ENCODE results near the gene EXOC2. TPM values are rescaled to one million over a fixed set of nuclear protein-coding genes. Genes with fewer than 3 reads are reported as not detected.

Gene EXOC2
- total RNA-seq, 3 donors from 2014 or later, result 19.7 to 37.3 (median 26.5) TPM

DNA sequence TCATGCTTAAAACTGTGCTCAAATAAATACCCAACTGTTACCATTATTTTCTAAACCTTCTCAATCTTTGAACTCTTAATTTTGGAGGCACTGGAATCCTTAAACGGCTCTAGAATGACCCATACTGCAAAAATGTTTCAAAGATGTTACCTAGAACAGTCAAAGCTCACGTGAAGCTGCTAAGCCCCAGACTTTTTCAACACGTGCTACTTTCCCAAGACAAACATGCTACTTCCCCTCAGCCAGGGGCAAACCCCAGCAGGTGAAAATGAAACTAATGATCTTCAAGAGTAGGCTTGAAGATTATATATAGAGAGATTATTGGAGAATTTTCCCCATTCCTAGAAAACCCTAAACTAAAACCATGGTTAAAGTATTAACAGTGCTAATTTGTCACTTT is 64.2 kb downstream of the EXOC2 start:
- H3K36me3 ChIP-seq, result peaks cover 3% of the 10 kb centered on the region
- TF ChIP-seq POLR2AphosphoS5 (IDR thresholded peaks at IDR 0.05), result no peak
- TF ChIP-seq POLR2A (IDR thresholded peaks at IDR 0.05), result no peak
- TF ChIP-seq, protein P1, sequence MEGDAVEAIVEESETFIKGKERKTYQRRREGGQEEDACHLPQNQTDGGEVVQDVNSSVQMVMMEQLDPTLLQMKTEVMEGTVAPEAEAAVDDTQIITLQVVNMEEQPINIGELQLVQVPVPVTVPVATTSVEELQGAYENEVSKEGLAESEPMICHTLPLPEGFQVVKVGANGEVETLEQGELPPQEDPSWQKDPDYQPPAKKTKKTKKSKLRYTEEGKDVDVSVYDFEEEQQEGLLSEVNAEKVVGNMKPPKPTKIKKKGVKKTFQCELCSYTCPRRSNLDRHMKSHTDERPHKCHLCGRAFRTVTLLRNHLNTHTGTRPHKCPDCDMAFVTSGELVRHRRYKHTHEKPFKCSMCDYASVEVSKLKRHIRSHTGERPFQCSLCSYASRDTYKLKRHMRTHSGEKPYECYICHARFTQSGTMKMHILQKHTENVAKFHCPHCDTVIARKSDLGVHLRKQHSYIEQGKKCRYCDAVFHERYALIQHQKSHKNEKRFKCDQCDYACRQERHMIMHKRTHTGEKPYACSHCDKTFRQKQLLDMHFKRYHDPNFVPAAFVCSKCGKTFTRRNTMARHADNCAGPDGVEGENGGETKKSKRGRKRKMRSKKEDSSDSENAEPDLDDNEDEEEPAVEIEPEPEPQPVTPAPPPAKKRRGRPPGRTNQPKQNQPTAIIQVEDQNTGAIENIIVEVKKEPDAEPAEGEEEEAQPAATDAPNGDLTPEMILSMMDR (IDR thresholded peaks at IDR 0.05), result no peak
- H3K27ac ChIP-seq, result no peak overlapping the region
- no peaks in the 10 kb centered on the region for H3K9me3 ChIP-seq
- no peak overlapping the region for H3K4me3 ChIP-seq
- H3K27me3 ChIP-seq, result no peaks in the 10 kb centered on the region
- intact Hi-C loops (cut with DNase I; ENCODE audit: low total_unique reads), result no loop called here
- DNase-seq (ENCODE audit: low spot score in 2 of 2), result no peak
- H3K4me1 ChIP-seq, result no peaks in the 10 kb centered on the region

DNA sequence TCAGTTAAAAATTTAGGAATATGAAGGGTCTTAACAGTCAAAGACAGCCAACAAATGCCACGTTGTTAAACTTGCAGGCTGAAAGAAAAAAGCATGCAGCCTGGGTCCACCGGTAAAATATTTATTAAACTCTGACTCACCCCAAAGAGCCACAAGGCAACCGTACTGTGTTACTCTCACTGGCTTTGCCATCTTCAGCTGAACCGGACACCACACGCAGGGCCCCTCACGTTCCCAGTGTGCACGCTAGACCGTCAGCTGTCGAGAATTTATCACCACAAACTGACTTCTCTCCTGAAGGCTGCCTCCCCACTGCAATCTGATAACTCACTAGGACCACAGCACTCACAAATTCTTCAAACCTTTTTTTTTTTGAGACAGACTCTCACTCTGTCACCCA is 66.7 kb downstream of the EXOC2 start:
- no peaks in the 10 kb centered on the region for H3K36me3 ChIP-seq
- H3K27ac ChIP-seq, result no peak overlapping the region
- no peaks in the 10 kb centered on the region for H3K27me3 ChIP-seq
- H3K4me3 ChIP-seq, result no peak overlapping the region
- DNase-seq (ENCODE audit: low spot score in 2 of 2), result no peak
- TF ChIP-seq, protein P1 (IDR thresholded peaks at IDR 0.05), result no peak
- TF ChIP-seq POLR2AphosphoS5 (IDR thresholded peaks at IDR 0.05), result no peak
- TF ChIP-seq POLR2A (IDR thresholded peaks at IDR 0.05), result no peak
- H3K9me3 ChIP-seq, result no peaks in the 10 kb centered on the region
- intact Hi-C loops (cut with DNase I; ENCODE audit: low total_unique reads), result no loop called here
- no peaks in the 10 kb centered on the region for H3K4me1 ChIP-seq

DNA sequence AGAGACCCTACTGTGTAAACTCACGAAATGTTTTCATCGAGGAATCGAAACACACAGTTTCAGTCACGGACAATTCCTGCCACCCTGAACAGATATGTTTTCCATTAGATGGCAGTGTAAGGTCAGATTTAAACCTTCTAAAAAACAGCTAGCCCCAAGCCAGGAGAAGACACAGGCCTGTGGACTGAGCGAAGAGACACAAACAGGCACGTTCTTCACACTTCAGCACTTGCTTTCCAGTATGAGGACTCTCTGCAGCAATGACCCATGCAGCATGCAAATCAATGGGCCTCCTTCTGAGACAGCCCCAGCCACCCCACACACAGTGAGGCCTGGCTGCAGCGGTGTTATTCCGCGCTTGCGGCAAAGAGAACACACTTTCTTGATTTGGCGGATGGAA is 68.0 kb downstream of the EXOC2 start:
- Histone ChIP-seq H3K27ac (no peak overlapping the region), H3K4me3 (no peak overlapping the region), H3K9me3 (no peaks in the 10 kb centered on the region), H3K27me3 (no peaks in the 10 kb centered on the region), H3K4me1 (no peaks in the 10 kb centered on the region), H3K36me3 (no peaks in the 10 kb centered on the region)
- TF ChIP-seq, protein P1 (IDR thresholded peaks at IDR 0.05), result no peak
- TF ChIP-seq POLR2A (IDR thresholded peaks at IDR 0.05) (no peak), POLR2AphosphoS5 (IDR thresholded peaks at IDR 0.05) (no peak)
- intact Hi-C loops (cut with DNase I; ENCODE audit: low total_unique reads), result no loop called here
- no peak for DNase-seq (ENCODE audit: low spot score in 2 of 2)

DNA sequence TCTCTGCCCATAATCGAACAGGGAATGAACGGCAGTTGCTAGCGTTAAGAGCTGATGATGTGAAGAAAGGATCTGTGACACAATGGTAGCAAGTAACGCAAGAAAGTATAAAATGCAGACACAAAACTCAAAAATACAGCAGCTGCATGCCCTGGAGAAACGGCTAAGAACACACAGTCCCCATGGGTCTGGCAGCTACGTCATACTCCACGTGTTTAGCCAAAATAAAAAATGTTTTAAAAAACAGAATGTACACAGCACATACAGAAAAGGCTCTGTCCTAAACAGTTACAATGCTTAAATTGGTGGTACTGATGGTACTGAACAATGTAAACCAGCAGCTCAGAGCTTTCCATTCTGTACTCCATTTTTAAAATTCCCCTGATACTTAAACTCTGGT is 70.5 kb downstream of the EXOC2 start:
- Histone ChIP-seq H3K36me3 (no peaks in the 10 kb centered on the region), H3K4me1 (no peaks in the 10 kb centered on the region), H3K27me3 (no peaks in the 10 kb centered on the region), H3K9me3 (no peaks in the 10 kb centered on the region), H3K27ac (no peak overlapping the region), H3K4me3 (no peak overlapping the region)
- intact Hi-C loops (cut with DNase I; ENCODE audit: low total_unique reads), result no loop called here
- no peak for DNase-seq (ENCODE audit: low spot score in 2 of 2)
- TF ChIP-seq, protein P1 (IDR thresholded peaks at IDR 0.05), result no peak
- TF ChIP-seq POLR2AphosphoS5 (IDR thresholded peaks at IDR 0.05) (no peak), POLR2A (IDR thresholded peaks at IDR 0.05) (no peak)

DNA sequence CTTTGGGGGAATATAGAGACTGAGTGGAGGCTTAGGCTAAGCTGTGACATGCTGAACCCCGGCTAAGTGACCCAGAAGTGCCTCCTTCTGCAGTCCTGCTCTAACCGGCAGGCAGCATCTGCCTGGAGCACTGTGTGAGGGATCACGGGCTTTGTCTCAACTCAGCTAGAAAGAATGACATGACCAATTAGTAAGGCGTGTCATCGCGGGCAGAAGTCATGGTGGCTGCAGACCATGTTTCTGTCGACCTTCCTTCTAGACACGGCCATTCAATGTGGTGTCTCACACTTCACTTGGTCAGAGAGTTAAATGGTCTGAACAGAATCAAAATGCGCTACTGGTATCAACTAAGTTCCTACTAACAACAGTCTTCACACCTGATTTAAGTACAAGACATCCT is 71.0 kb downstream of the EXOC2 start:
- Histone ChIP-seq H3K27me3 (no peaks in the 10 kb centered on the region), H3K9me3 (no peaks in the 10 kb centered on the region), H3K4me1 (no peaks in the 10 kb centered on the region), H3K27ac (no peak overlapping the region), H3K4me3 (no peak overlapping the region), H3K36me3 (no peaks in the 10 kb centered on the region)
- no peak for DNase-seq (ENCODE audit: low spot score in 2 of 2)
- no peak for TF ChIP-seq POLR2AphosphoS5 (IDR thresholded peaks at IDR 0.05)
- TF ChIP-seq POLR2A (IDR thresholded peaks at IDR 0.05), result no peak
- TF ChIP-seq, protein P1 (IDR thresholded peaks at IDR 0.05), result no peak
- intact Hi-C loops (cut with DNase I; ENCODE audit: low total_unique reads), result no loop called here

Data from breast epithelium (tissue), 4 donors.